Measurements from ENCODE around the gene LRFN2. TPM values are rescaled to one million over a fixed set of nuclear protein-coding genes. Genes with fewer than 3 reads are reported as not detected.

Gene LRFN2
- total and polyA plus RNA-seq, 4 donors = 0.01 to 0.06 TPM; not detected in 2

DNA sequence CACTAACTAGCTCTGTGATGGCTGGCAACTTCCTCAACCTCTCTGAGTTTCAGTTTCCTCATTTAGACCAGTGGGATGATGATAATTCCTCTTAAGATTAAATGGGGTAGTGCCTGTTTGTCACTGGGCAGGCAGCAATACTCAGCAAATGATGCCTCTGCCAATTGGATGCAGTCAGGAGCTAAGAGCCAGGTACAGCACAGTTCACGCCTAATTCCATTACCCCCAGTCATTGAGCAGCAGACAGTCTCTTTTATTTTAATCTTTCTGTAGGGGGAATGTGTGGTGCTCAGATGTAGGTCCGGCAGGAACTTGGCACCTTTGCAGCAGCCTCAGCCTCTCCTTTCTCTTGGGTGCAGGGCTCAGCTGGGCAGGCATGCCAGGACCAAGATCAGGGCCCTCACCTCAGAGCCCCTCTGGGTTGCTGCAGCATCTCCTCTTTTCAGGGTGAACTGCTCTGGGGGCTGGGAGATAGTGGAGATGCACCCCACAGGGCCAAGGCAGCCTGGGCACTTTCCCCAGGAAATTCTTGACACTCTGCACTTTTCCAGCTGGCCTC lies 243.8 kb downstream of the LRFN2 start:
- Histone ChIP-seq H3K4me3 (no peak overlapping the region), H3K9ac (ENCODE audit: insufficient read depth in 1 of 2, low read length in 2 of 2) (no peak overlapping the region), H3K27ac (ENCODE audit: low read depth in 1 of 2, low read length in 1 of 2) (no peak overlapping the region), H3K9me3 (ENCODE audit: control insufficient read depth in 4 of 4, insufficient read depth in 3 of 4, low read length in 3 of 4) (peaks cover 0 to 1% (median 0%) of the 10 kb centered on the region in 4 donors), H3K27me3 (ENCODE audit: control insufficient read depth in 3 of 3, insufficient read depth in 3 of 3, low read length in 2 of 3) (no peaks in the 10 kb centered on the region), H3K4me1 (ENCODE audit: control insufficient read depth in 5 of 5, insufficient read depth in 5 of 5, low read length in 5 of 5) (peaks cover 0 to 12% (median 0%) of the 10 kb centered on the region in 5 donors), H3K36me3 (ENCODE audit: control insufficient read depth in 4 of 4, insufficient read depth in 4 of 4, low read length in 4 of 4) (no peaks in the 10 kb centered on the region)
- TF ChIP-seq, protein P1, sequence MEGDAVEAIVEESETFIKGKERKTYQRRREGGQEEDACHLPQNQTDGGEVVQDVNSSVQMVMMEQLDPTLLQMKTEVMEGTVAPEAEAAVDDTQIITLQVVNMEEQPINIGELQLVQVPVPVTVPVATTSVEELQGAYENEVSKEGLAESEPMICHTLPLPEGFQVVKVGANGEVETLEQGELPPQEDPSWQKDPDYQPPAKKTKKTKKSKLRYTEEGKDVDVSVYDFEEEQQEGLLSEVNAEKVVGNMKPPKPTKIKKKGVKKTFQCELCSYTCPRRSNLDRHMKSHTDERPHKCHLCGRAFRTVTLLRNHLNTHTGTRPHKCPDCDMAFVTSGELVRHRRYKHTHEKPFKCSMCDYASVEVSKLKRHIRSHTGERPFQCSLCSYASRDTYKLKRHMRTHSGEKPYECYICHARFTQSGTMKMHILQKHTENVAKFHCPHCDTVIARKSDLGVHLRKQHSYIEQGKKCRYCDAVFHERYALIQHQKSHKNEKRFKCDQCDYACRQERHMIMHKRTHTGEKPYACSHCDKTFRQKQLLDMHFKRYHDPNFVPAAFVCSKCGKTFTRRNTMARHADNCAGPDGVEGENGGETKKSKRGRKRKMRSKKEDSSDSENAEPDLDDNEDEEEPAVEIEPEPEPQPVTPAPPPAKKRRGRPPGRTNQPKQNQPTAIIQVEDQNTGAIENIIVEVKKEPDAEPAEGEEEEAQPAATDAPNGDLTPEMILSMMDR (IDR thresholded peaks at IDR 0.05; ENCODE audit: control extremely low read depth, extremely low read depth) = no peak
- no peak for DNase-seq
- 76 to 86% methylated on average over 2 of the region's 2 CpGs for WGBS, 2 donors
- no peak for ATAC-seq (ENCODE audit: insufficient read depth, low FRiP score)

DNA sequence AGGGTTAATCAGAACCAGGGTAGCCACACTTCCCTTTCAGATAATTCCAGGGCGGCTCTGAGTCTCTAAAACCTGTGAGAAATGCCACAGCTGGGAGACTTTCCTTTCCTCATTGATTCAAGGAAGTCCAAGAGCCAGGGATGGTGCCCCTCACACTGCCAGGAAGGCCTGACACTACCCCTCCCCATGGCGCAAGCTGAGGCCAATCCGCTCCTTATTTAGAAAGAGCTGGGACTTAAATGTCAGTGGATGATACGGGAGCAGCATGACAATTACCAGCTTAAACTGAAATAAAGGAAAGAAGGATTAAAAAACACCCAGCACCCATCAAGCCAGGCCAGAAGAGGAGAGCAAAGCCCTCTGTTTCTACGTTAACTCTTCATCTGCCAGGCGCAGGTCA lies 244.4 kb downstream of the LRFN2 start:
- 72 to 75% methylated on average over 6 of the region's 6 CpGs for WGBS, 2 donors
- no peak for ATAC-seq (ENCODE audit: insufficient read depth, low FRiP score)
- H3K36me3 ChIP-seq (ENCODE audit: control insufficient read depth in 4 of 4, insufficient read depth in 4 of 4, low read length in 4 of 4) = no peaks in the 10 kb centered on the region
- no peak overlapping the region for H3K4me3 ChIP-seq
- H3K27me3 ChIP-seq (ENCODE audit: control insufficient read depth in 3 of 3, insufficient read depth in 3 of 3, low read length in 2 of 3) = no peaks in the 10 kb centered on the region
- DNase-seq = no peak
- no peak overlapping the region for H3K9ac ChIP-seq (ENCODE audit: insufficient read depth in 1 of 2, low read length in 2 of 2)
- TF ChIP-seq, protein P1 (IDR thresholded peaks at IDR 0.05; ENCODE audit: control extremely low read depth, extremely low read depth) = no peak
- H3K27ac ChIP-seq (ENCODE audit: low read depth in 1 of 2, low read length in 1 of 2) = no peak overlapping the region
- peaks cover 0 to 12% (median 0%) of the 10 kb centered on the region in 5 donors for H3K4me1 ChIP-seq (ENCODE audit: control insufficient read depth in 5 of 5, insufficient read depth in 5 of 5, low read length in 5 of 5)
- peaks cover 0 to 3% (median 0%) of the 10 kb centered on the region in 4 donors for H3K9me3 ChIP-seq (ENCODE audit: control insufficient read depth in 4 of 4, insufficient read depth in 3 of 4, low read length in 3 of 4)

DNA sequence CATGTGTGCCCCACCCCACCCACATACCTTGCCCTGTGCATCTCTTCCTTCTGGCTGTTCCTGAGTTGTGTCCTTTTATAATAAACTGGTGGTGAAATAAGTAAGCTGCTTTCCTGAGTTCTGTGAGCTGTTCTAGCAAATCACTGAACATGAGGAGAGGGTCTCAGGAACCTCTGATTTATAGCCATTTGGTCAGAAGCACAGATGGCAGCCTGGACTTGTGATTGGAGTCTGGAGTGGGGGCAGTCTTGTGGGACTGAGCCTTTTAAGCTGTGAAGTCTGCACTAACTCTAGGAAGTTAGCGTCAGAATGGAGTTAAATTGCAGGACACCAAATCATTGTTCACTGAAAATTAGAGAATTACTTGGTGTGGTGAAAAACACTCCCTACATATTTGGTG lies 245.4 kb downstream of the LRFN2 start:
- H3K36me3 ChIP-seq (ENCODE audit: control insufficient read depth in 4 of 4, insufficient read depth in 4 of 4, low read length in 4 of 4) = no peaks in the 10 kb centered on the region
- 45 to 67% methylated on average over 1 of the region's 1 CpG for WGBS, 2 donors
- no peak overlapping the region for H3K4me3 ChIP-seq
- H3K27me3 ChIP-seq (ENCODE audit: control insufficient read depth in 3 of 3, insufficient read depth in 3 of 3, low read length in 2 of 3) = no peaks in the 10 kb centered on the region
- no peak for DNase-seq
- TF ChIP-seq, protein P1 (IDR thresholded peaks at IDR 0.05; ENCODE audit: control extremely low read depth, extremely low read depth) = no peak
- H3K4me1 ChIP-seq (ENCODE audit: control insufficient read depth in 5 of 5, insufficient read depth in 5 of 5, low read length in 5 of 5) = peaks cover 0 to 12% (median 0%) of the 10 kb centered on the region in 5 donors
- H3K9ac ChIP-seq (ENCODE audit: insufficient read depth in 1 of 2, low read length in 2 of 2) = no peak overlapping the region
- no peak overlapping the region for H3K27ac ChIP-seq (ENCODE audit: low read depth in 1 of 2, low read length in 1 of 2)
- peaks cover 0 to 3% (median 0%) of the 10 kb centered on the region in 4 donors for H3K9me3 ChIP-seq (ENCODE audit: control insufficient read depth in 4 of 4, insufficient read depth in 3 of 4, low read length in 3 of 4)
- ATAC-seq (ENCODE audit: insufficient read depth, low FRiP score) = no peak

Small RNA genes within 50 kb of the gene (small RNA-seq; reads per million reads assigned to genes)
- gene RNU6-250P (ENCODE audit: low replicate concordance) = not detected

Data from lung (tissue), 13 donors.